ENCODE results near the gene UTS2B. TPM values are rescaled to one million over a fixed set of nuclear protein-coding genes. Genes with fewer than 3 reads are reported as not detected.

Gene UTS2B
- total RNA-seq, 1 experiment from 2014 or later, result not detected

- no peak overlapping the region for H3K4me3 ChIP-seq (ENCODE audit: low read length)
- DNase-seq, result no peak
- H3K36me3 ChIP-seq (ENCODE audit: insufficient read depth, low read length), result no peaks in the 10 kb centered on the region
- H3K4me2 ChIP-seq (ENCODE audit: low read depth, low read length, poor library complexity, severe bottlenecking), result no peak overlapping the region
- no peak overlapping the region for H3K27ac ChIP-seq (ENCODE audit: low read length)
- H3K27me3 ChIP-seq (ENCODE audit: low read length), result no peaks in the 10 kb centered on the region
- H3K9ac ChIP-seq (ENCODE audit: low read length), result no peak overlapping the region
- H3K9me2 ChIP-seq (replicated peaks; ENCODE audit: insufficient read depth, low read length), result no peaks in the 10 kb centered on the region
- H3K9me3 ChIP-seq (ENCODE audit: low read length), result peaks cover 14% of the 10 kb centered on the region; the same call in 1 of the 2 replicates
- H3K79me2 ChIP-seq (ENCODE audit: low read length), result no peaks in the 10 kb centered on the region
- no peak overlapping the region for H2AFZ ChIP-seq (ENCODE audit: low read length)
- H4K20me1 ChIP-seq (ENCODE audit: insufficient read depth, low read depth, low read length), result no peaks in the 10 kb centered on the region
- H3K4me1 ChIP-seq (ENCODE audit: low read length), result no peaks in the 10 kb centered on the region
These were observed 9.1 kb upstream of the UTS2B start for GRCh38 chr3:191339316-191339917.

- Histone ChIP-seq H3K79me2 (ENCODE audit: low read length) (no peaks in the 10 kb centered on the region), H3K9ac (ENCODE audit: low read length) (no peak overlapping the region), H3K27me3 (ENCODE audit: low read length) (no peaks in the 10 kb centered on the region), H4K20me1 (ENCODE audit: insufficient read depth, low read depth, low read length) (no peaks in the 10 kb centered on the region), H3K4me2 (ENCODE audit: low read depth, low read length, poor library complexity, severe bottlenecking) (no peak overlapping the region), H3K4me3 (ENCODE audit: low read length) (no peak overlapping the region), H3K4me1 (ENCODE audit: low read length) (no peaks in the 10 kb centered on the region), H3K27ac (ENCODE audit: low read length) (no peak overlapping the region), H2AFZ (ENCODE audit: low read length) (no peak overlapping the region), H3K9me3 (ENCODE audit: low read length) (peaks cover 14% of the 10 kb centered on the region; the same call in 1 of the 2 replicates), H3K9me2 (replicated peaks; ENCODE audit: insufficient read depth, low read length) (no peaks in the 10 kb centered on the region), H3K36me3 (ENCODE audit: insufficient read depth, low read length) (no peaks in the 10 kb centered on the region)
- DNase-seq, result no peak
These were observed 7.8 kb upstream of the UTS2B start for GRCh38 chr3:191338177-191338488.

GRCh38 chr3:191336833-191337232, 6.5 kb upstream of the UTS2B start:
- no peaks in the 10 kb centered on the region for H4K20me1 ChIP-seq (ENCODE audit: insufficient read depth, low read depth, low read length)
- H3K9ac ChIP-seq (ENCODE audit: low read length), result no peak overlapping the region
- no peaks in the 10 kb centered on the region for H3K27me3 ChIP-seq (ENCODE audit: low read length)
- no peak for DNase-seq
- H2AFZ ChIP-seq (ENCODE audit: low read length), result no peak overlapping the region
- peaks cover 14% of the 10 kb centered on the region; the same call in 1 of the 2 replicates for H3K9me3 ChIP-seq (ENCODE audit: low read length)
- H3K4me3 ChIP-seq (ENCODE audit: low read length), result no peak overlapping the region
- H3K27ac ChIP-seq (ENCODE audit: low read length), result no peak overlapping the region
- H3K4me1 ChIP-seq (ENCODE audit: low read length), result no peaks in the 10 kb centered on the region
- no peaks in the 10 kb centered on the region for H3K9me2 ChIP-seq (replicated peaks; ENCODE audit: insufficient read depth, low read length)
- H3K36me3 ChIP-seq (ENCODE audit: insufficient read depth, low read length), result no peaks in the 10 kb centered on the region
- H3K79me2 ChIP-seq (ENCODE audit: low read length), result no peaks in the 10 kb centered on the region
- no peak overlapping the region for H3K4me2 ChIP-seq (ENCODE audit: low read depth, low read length, poor library complexity, severe bottlenecking)

GRCh38 chr3:191334346-191334893, 4.1 kb upstream of the UTS2B start:
- Histone ChIP-seq H3K4me3 (ENCODE audit: low read length) (no peak overlapping the region), H3K36me3 (ENCODE audit: insufficient read depth, low read length) (no peaks in the 10 kb centered on the region), H4K20me1 (ENCODE audit: insufficient read depth, low read depth, low read length) (no peaks in the 10 kb centered on the region), H2AFZ (ENCODE audit: low read length) (no peak overlapping the region), H3K9ac (ENCODE audit: low read length) (no peak overlapping the region), H3K79me2 (ENCODE audit: low read length) (no peaks in the 10 kb centered on the region), H3K27me3 (ENCODE audit: low read length) (no peaks in the 10 kb centered on the region), H3K9me3 (ENCODE audit: low read length) (peaks cover 22% of the 10 kb centered on the region; the same call in 1 of the 2 replicates), H3K4me2 (ENCODE audit: low read depth, low read length, poor library complexity, severe bottlenecking) (no peak overlapping the region), H3K27ac (ENCODE audit: low read length) (no peak overlapping the region), H3K4me1 (ENCODE audit: low read length) (no peaks in the 10 kb centered on the region), H3K9me2 (replicated peaks; ENCODE audit: insufficient read depth, low read length) (no peaks in the 10 kb centered on the region)
- no peak for DNase-seq

GRCh38 chr3:191333298-191333880, 3.1 kb upstream of the UTS2B start:
- Histone ChIP-seq H3K9me3 (ENCODE audit: low read length) (peaks cover 21% of the 10 kb centered on the region; the same call in 1 of the 2 replicates), H3K4me1 (ENCODE audit: low read length) (no peaks in the 10 kb centered on the region), H3K9ac (ENCODE audit: low read length) (no peak overlapping the region), H3K27me3 (ENCODE audit: low read length) (no peaks in the 10 kb centered on the region), H3K9me2 (replicated peaks; ENCODE audit: insufficient read depth, low read length) (no peaks in the 10 kb centered on the region), H2AFZ (ENCODE audit: low read length) (no peak overlapping the region), H4K20me1 (ENCODE audit: insufficient read depth, low read depth, low read length) (no peaks in the 10 kb centered on the region), H3K79me2 (ENCODE audit: low read length) (no peaks in the 10 kb centered on the region), H3K4me2 (ENCODE audit: low read depth, low read length, poor library complexity, severe bottlenecking) (no peak overlapping the region), H3K4me3 (ENCODE audit: low read length) (no peak overlapping the region), H3K27ac (ENCODE audit: low read length) (no peak overlapping the region), H3K36me3 (ENCODE audit: insufficient read depth, low read length) (no peaks in the 10 kb centered on the region)
- DNase-seq, result no peak

GRCh38 chr3:191331388-191331787, 1.1 kb upstream of the UTS2B start:
- Histone ChIP-seq H3K9me2 (replicated peaks; ENCODE audit: insufficient read depth, low read length) (no peaks in the 10 kb centered on the region), H3K36me3 (ENCODE audit: insufficient read depth, low read length) (no peaks in the 10 kb centered on the region), H3K4me3 (ENCODE audit: low read length) (no peak overlapping the region), H3K4me2 (ENCODE audit: low read depth, low read length, poor library complexity, severe bottlenecking) (no peak overlapping the region), H3K4me1 (ENCODE audit: low read length) (no peaks in the 10 kb centered on the region), H3K9ac (ENCODE audit: low read length) (no peak overlapping the region), H2AFZ (ENCODE audit: low read length) (no peak overlapping the region), H3K27me3 (ENCODE audit: low read length) (no peaks in the 10 kb centered on the region), H3K79me2 (ENCODE audit: low read length) (no peaks in the 10 kb centered on the region), H4K20me1 (ENCODE audit: insufficient read depth, low read depth, low read length) (no peaks in the 10 kb centered on the region), H3K27ac (ENCODE audit: low read length) (no peak overlapping the region), H3K9me3 (ENCODE audit: low read length) (peaks cover 20% of the 10 kb centered on the region)
- no peak for DNase-seq

- H3K9me2 ChIP-seq (replicated peaks; ENCODE audit: insufficient read depth, low read length), result no peaks in the 10 kb centered on the region
- peaks cover 22% of the 10 kb centered on the region for H3K9me3 ChIP-seq (ENCODE audit: low read length)
- H3K79me2 ChIP-seq (ENCODE audit: low read length), result no peaks in the 10 kb centered on the region
- H3K4me1 ChIP-seq (ENCODE audit: low read length), result no peaks in the 10 kb centered on the region
- no peaks in the 10 kb centered on the region for H3K36me3 ChIP-seq (ENCODE audit: insufficient read depth, low read length)
- no peaks in the 10 kb centered on the region for H4K20me1 ChIP-seq (ENCODE audit: insufficient read depth, low read depth, low read length)
- no peak overlapping the region for H3K9ac ChIP-seq (ENCODE audit: low read length)
- H3K4me2 ChIP-seq (ENCODE audit: low read depth, low read length, poor library complexity, severe bottlenecking), result no peak overlapping the region
- H3K27ac ChIP-seq (ENCODE audit: low read length), result no peak overlapping the region
- no peak overlapping the region for H2AFZ ChIP-seq (ENCODE audit: low read length)
- no peak overlapping the region for H3K4me3 ChIP-seq (ENCODE audit: low read length)
- DNase-seq, result no peak
- H3K27me3 ChIP-seq (ENCODE audit: low read length), result no peaks in the 10 kb centered on the region
These were observed 263 bp upstream of the UTS2B start for GRCh38 chr3:191330530-191331048.

GRCh38 chr3:191328962-191329653, 1.2 kb downstream of the UTS2B start, which contains the start of gene CCDC50:
Gene CCDC50, plus strand, starts transcription at chr3:191329394. Its CDS starts 281 bp downstream, at chr3:191329675.
- no peak for DNase-seq

More at GRCh38 chr3:191328962-191329653, 1.2 kb downstream of the UTS2B start, which contains the start of gene CCDC50:
- peaks cover 20% of the 10 kb centered on the region for H3K9me3 ChIP-seq (ENCODE audit: low read length)
- H3K36me3 ChIP-seq (ENCODE audit: insufficient read depth, low read length), result no peaks in the 10 kb centered on the region
- H3K4me3 ChIP-seq (ENCODE audit: low read length), result no peak within 1 kb of the TSS
- no peak within 1 kb of the TSS for H3K4me2 ChIP-seq (ENCODE audit: low read depth, low read length, poor library complexity, severe bottlenecking)
- no peaks in the 10 kb centered on the region for H3K4me1 ChIP-seq (ENCODE audit: low read length)
- no peak within 1 kb of the TSS for H3K9ac ChIP-seq (ENCODE audit: low read length)
- no peak within 1 kb of the TSS for H3K27ac ChIP-seq (ENCODE audit: low read length)
- no peaks in the 10 kb centered on the region for H3K27me3 ChIP-seq (ENCODE audit: low read length)
- no peaks in the 10 kb centered on the region for H4K20me1 ChIP-seq (ENCODE audit: insufficient read depth, low read depth, low read length)
- H3K79me2 ChIP-seq (ENCODE audit: low read length), result no peaks in the 10 kb centered on the region
- no peaks in the 10 kb centered on the region for H3K9me2 ChIP-seq (replicated peaks; ENCODE audit: insufficient read depth, low read length)
- H2AFZ ChIP-seq (ENCODE audit: low read length), result no peak within 1 kb of the TSS
